ENCODE measurements around the gene KIF3C. TPM values are rescaled to one million over a fixed set of nuclear protein-coding genes. Genes with fewer than 3 reads are reported as not detected.

The KIF3C gene
- total RNA-seq, 1 experiment from 2014 or later: 41.4 TPM

DNA sequence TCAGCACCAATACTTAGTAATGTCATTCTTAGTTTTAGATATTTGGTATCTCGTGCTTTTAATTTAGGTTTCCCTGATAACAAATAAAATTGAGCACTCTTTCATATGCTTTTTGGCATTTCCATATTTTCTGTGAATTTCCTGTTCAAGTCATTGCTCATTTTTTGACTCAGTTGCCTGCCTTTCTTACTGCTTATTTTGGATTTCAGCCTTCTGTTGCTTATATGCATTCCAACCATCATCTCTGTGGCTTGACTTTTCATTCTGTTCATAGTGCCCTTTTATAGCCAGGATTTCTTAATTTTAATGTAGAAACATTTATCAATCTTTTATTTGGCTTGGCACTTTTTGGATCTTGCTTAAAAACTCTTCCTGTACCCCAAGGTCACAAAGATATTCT, 14.5 kb upstream of the KIF3C start:
- no peak overlapping the region for H2BK120ac ChIP-seq (ENCODE audit: low read depth, low read length, poor library complexity, severe bottlenecking)
- H3K23ac ChIP-seq (ENCODE audit: insufficient read length, low read depth, low read length): no peak overlapping the region
- no peak overlapping the region for H3K4me2 ChIP-seq (ENCODE audit: insufficient read depth, insufficient read length, low read length)
- no peak overlapping the region for H3K56ac ChIP-seq (ENCODE audit: insufficient read length, low read depth, low read length)
- H3K9ac ChIP-seq (ENCODE audit: extremely low read depth, insufficient read length, low read length): no peak overlapping the region
- no peak overlapping the region for H3K27ac ChIP-seq (ENCODE audit: insufficient read length, low read depth, low read length)
- no peaks in the 10 kb centered on the region for H3K27me3 ChIP-seq (ENCODE audit: insufficient read depth, low read length)
- H3K79me2 ChIP-seq (ENCODE audit: insufficient read depth, low read length): no peaks in the 10 kb centered on the region
- DNase-seq: no peak
- no peak overlapping the region for H2AK5ac ChIP-seq (ENCODE audit: insufficient read length, low read length)
- no peak overlapping the region for H2BK12ac ChIP-seq (ENCODE audit: insufficient read length, low read depth, low read length)
- H3K18ac ChIP-seq (ENCODE audit: insufficient read length, low read depth, low read length): no peak overlapping the region
- no peak overlapping the region for H3T11ph ChIP-seq (ENCODE audit: low read length)
- H3K27me3 Mint-ChIP-seq (ENCODE audit: low read depth): no peaks in the 10 kb centered on the region
- H3K36me3 Mint-ChIP-seq (ENCODE audit: insufficient read depth in 1 of 3, low read depth in 3 of 3): no peaks in the 10 kb centered on the region
- H4K8ac ChIP-seq (replicated peaks; ENCODE audit: insufficient read length, low read depth, low read length): no peak overlapping the region
- no peak overlapping the region for H3K27ac Mint-ChIP-seq
- H3K9me3 ChIP-seq (ENCODE audit: control insufficient read depth, low read depth, low read length): no peaks in the 10 kb centered on the region
- H2BK20ac ChIP-seq (ENCODE audit: low read depth, low read length, poor library complexity, severe bottlenecking): no peak overlapping the region
- H3K4me1 Mint-ChIP-seq: peaks cover 9 to 15% of the 10 kb centered on the region in 2 experiments
- H4K20me1 ChIP-seq (ENCODE audit: control insufficient read depth, insufficient read depth, insufficient read length): no peaks in the 10 kb centered on the region
- no CpG with 5 or more reads among the region's 1 CpG for WGBS (ENCODE audit: extremely low coverage, insufficient read length, low lambda C conversion rate)
- no peaks in the 10 kb centered on the region for H3K4me1 ChIP-seq (ENCODE audit: insufficient read depth, low read length)
- no peak overlapping the region for H2BK5ac ChIP-seq (ENCODE audit: insufficient read length, low read length)
- TF ChIP-seq, protein P1, sequence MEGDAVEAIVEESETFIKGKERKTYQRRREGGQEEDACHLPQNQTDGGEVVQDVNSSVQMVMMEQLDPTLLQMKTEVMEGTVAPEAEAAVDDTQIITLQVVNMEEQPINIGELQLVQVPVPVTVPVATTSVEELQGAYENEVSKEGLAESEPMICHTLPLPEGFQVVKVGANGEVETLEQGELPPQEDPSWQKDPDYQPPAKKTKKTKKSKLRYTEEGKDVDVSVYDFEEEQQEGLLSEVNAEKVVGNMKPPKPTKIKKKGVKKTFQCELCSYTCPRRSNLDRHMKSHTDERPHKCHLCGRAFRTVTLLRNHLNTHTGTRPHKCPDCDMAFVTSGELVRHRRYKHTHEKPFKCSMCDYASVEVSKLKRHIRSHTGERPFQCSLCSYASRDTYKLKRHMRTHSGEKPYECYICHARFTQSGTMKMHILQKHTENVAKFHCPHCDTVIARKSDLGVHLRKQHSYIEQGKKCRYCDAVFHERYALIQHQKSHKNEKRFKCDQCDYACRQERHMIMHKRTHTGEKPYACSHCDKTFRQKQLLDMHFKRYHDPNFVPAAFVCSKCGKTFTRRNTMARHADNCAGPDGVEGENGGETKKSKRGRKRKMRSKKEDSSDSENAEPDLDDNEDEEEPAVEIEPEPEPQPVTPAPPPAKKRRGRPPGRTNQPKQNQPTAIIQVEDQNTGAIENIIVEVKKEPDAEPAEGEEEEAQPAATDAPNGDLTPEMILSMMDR (conservative IDR thresholded peaks at IDR 0.05): no peak
- no peak overlapping the region for H2AFZ ChIP-seq (ENCODE audit: low read length)
- no peak overlapping the region for H4K5ac ChIP-seq (ENCODE audit: insufficient read length, low read depth, low read length)
- H3K4ac ChIP-seq (ENCODE audit: low read depth, low read length): no peak overlapping the region
- H3K4me3 Mint-ChIP-seq: no peak overlapping the region
- no peak overlapping the region for H3K14ac ChIP-seq (ENCODE audit: insufficient read depth, low read length)
- no peak overlapping the region for H2BK15ac ChIP-seq (ENCODE audit: low read depth, low read length)
- H4K91ac ChIP-seq (ENCODE audit: insufficient read length, low read depth, low read length): no peak overlapping the region
- no peaks in the 10 kb centered on the region for H3K9me3 Mint-ChIP-seq
- H3K23me2 ChIP-seq (ENCODE audit: insufficient read length, low read depth, low read length, poor library complexity, severe bottlenecking): no peaks in the 10 kb centered on the region
- no peaks in the 10 kb centered on the region for H3K79me1 ChIP-seq (ENCODE audit: insufficient read depth, low read depth, low read length, poor library complexity, severe bottlenecking)
